Inferior parietal cortex (tissue), 1 donor: ENCODE measurements around the gene MIP.
"Not testable (repeated sequence)": the region's sequence is repeated elsewhere in the genome, so short reads cannot be mapped to it uniquely, and the experiment has no call there.

Experiments
- DNase-seq: peaks from one replicate; pipeline ENCODE4 v3.0.0-alpha.2; 2016; ENCODE audit errors: extremely low spot score

The MIP gene

DNA sequence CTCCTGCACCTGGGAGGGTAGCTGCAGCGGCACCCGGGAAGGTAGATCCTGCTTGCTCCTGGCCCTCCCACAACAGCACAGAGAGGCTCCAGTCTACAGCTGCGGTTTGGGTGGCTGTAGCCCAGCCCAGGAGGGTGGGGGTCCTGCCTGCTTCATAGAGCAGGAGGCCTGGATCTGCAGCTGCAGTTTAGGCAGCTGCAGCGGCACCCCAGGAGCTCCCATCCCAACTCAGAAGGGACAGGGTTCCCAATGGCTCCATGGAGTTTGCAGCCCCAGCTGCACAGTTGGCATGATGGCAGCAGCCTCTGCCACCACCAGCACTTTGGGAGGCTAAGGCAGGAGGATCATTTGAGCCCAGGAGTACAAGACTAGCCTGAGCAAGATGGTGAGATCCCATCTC, 43.7 kb downstream of the MIP start:
- no peak for DNase-seq

- DNase-seq = no peak
Observed at GRCh38 chr12:56408799-56409417, 45.5 kb downstream of the MIP start.

GRCh38 chr12:56404227-56404626, 50.2 kb downstream of the MIP start:
- not testable (repeated sequence) for DNase-seq

DNA sequence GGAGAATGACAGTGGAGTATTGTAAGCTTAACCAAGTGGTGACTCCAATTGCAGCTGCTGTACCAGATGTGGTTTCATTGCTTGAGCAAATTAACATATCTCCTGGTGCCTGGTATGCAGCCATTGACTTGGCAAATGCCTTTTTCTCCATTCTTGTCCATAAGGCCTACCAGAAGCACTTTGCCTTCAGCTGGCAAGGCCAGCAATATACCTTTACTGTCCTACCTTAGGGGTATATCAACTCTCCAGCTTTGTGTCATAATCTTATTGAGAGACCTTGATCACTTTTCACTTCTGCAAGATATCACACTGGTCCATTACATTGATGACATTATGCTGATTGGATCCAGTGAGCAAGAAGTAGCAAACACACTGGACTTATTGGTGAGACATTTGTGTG, 52.8 kb downstream of the MIP start:
- DNase-seq = not testable (repeated sequence)

GRCh38 chr12:56401125-56401524, 53.3 kb downstream of the MIP start:
- not testable (repeated sequence) for DNase-seq
